ENCODE data around the gene DCUN1D1. TPM values are rescaled to one million over a fixed set of nuclear protein-coding genes. Genes with fewer than 3 reads are reported as not detected.
A peak's percentile ranks its signal among the peaks of the same experiment; 100 is the strongest.

Gene DCUN1D1
- total and polyA plus RNA-seq, 8 donors = 2.8 to 25.0 (median 16.3) TPM

- FAIRE-seq = no peak
- no peak for ATAC-seq
- no peak for DNase-seq
- Histone ChIP-seq H3K36me3 (no peaks in the 10 kb centered on the region), H3K4me3 (no peak overlapping the region), H3K27me3 (no peaks in the 10 kb centered on the region), H3K4me1 (peaks cover 0 to 9% (median 0%) of the 10 kb centered on the region in 3 donors), H3K9me3 (peaks cover 0 to 3% (median 0%) of the 10 kb centered on the region in 4 donors), H3K27ac (no peak overlapping the region)
- intact Hi-C loops (cut with DNase I) = no loop called here
- no peak for TF ChIP-seq CTCF (IDR thresholded peaks at IDR 0.05)
- WGBS, 2 donors = 90 to 93% methylated on average over 4 of the region's 4 CpGs
Observed at GRCh38 chr3:182936239-182936917, 44.0 kb downstream of the DCUN1D1 start.

GRCh38 chr3:182935803-182936202, 44.5 kb downstream of the DCUN1D1 start:
- H3K27me3 ChIP-seq = no peaks in the 10 kb centered on the region
- ATAC-seq = no peak
- no peak overlapping the region for H3K4me3 ChIP-seq
- H3K27ac ChIP-seq = no peak overlapping the region
- FAIRE-seq = no peak
- DNase-seq = no peak
- no peak for TF ChIP-seq CTCF (IDR thresholded peaks at IDR 0.05)
- peaks cover 0 to 4% (median 0%) of the 10 kb centered on the region in 3 donors for H3K4me1 ChIP-seq
- H3K36me3 ChIP-seq = no peaks in the 10 kb centered on the region
- WGBS, 2 donors = 77 to 81% methylated on average over 3 of the region's 3 CpGs
- intact Hi-C loops (cut with DNase I) = no loop called here
- H3K9me3 ChIP-seq = peaks cover 0 to 3% (median 0%) of the 10 kb centered on the region in 4 donors

- no peak for TF ChIP-seq CTCF (IDR thresholded peaks at IDR 0.05)
- ATAC-seq = peak in 1 of 4 donors; percentile 23
- peaks cover 0 to 5% (median 0%) of the 10 kb centered on the region in 3 donors for H3K4me1 ChIP-seq
- no peak for DNase-seq
- FAIRE-seq = no peak
- H3K4me3 ChIP-seq = no peak overlapping the region
- H3K27me3 ChIP-seq = no peaks in the 10 kb centered on the region
- no peaks in the 10 kb centered on the region for H3K36me3 ChIP-seq
- H3K27ac ChIP-seq = no peak overlapping the region
- H3K9me3 ChIP-seq = no peaks in the 10 kb centered on the region
- intact Hi-C loops (cut with DNase I) = no loop called here
- 97 to 100% methylated on average over 3 of the region's 3 CpGs for WGBS, 2 donors
Observed at GRCh38 chr3:182925944-182926337, 54.4 kb downstream of the DCUN1D1 start.

- no peaks in the 10 kb centered on the region for H3K36me3 ChIP-seq
- H3K4me3 ChIP-seq = no peak overlapping the region
- H3K4me1 ChIP-seq = peaks cover 0 to 8% (median 3%) of the 10 kb centered on the region in 3 donors
- no peak for DNase-seq
- FAIRE-seq = no peak
- H3K9me3 ChIP-seq = no peaks in the 10 kb centered on the region
- peak in 3 of 4 donors; percentile 14 to 53 (median 23) for ATAC-seq
- no peak overlapping the region for H3K27ac ChIP-seq
- H3K27me3 ChIP-seq = no peaks in the 10 kb centered on the region
- TF ChIP-seq CTCF (IDR thresholded peaks at IDR 0.05) = no peak
- intact Hi-C loops (cut with DNase I) = no loop called here
- 87 to 97% methylated on average over 4 of the region's 4 CpGs for WGBS, 2 donors
Observed at GRCh38 chr3:182925330-182925943, 54.9 kb downstream of the DCUN1D1 start.
